ENCODE data around the gene DNASE1. TPM values are rescaled to one million over a fixed set of nuclear protein-coding genes. Genes with fewer than 3 reads are reported as not detected.

Gene DNASE1
- total RNA-seq, 4 donors from 2014 or later = 2.5 to 7.3 (median 3.5) TPM

DNA sequence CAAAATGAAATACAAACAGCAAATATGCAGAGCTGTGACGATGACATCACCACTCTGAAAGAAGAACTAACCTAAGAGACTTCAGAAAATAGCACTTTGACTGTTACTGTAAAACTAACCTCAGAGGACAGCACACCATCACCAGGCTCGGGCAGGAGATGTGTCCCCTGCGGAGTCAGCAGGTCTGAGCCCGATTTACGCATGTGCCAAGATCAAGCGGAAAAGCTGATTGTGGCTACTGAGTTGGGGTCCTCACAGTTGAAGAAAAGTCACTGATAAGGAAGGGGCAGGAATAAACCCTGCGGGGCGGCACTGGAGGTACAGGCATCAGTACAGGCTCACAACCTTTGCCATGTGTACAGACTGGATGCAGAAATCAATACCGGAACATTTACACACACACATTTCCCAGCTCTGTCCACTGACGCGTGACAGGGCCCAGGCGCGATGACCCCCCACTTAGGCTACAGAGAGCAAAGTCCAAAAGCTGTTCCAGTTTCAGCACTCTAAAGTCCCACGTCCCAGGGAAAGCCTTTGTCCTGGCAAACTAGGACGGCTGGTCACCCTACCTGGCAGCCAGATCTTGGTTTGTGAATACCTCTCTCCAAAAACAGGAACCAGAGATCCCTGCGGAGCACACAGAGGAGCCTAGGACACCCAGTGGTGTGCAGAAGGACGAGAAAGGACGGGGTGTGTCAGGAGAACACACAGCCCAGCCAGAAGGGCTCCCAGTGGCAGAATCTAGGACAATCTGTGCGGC is 41.3 kb downstream of the DNASE1 start:
- Histone ChIP-seq H3K4me3 (peak overlapping the region in 3 of 4 donors; percentile 2 to 32 (median 21)), H3K27me3 (no peaks in the 10 kb centered on the region), H3K4me1 (peaks cover 27 to 32% of the 10 kb centered on the region in 2 donors), H3K36me3 (no peaks in the 10 kb centered on the region), H3K27ac (peak overlapping the region; percentile 79 to 92 (median 88)), H3K9me3 (no peaks in the 10 kb centered on the region)
- TF ChIP-seq CTCF (IDR thresholded peaks at IDR 0.05 in 4 of 5, conservative IDR thresholded peaks at IDR 0.05 in 1 of 5) (no peak), POLR2A (IDR thresholded peaks at IDR 0.05) (no peak)
- intact Hi-C loops (cut with DNase I; ENCODE audit: low total_unique reads) = no loop called here
- in situ Hi-C loops (cut with MboI; ENCODE audit: low sequenced_read_pairs in 4 of 4) = loop anchor here in 2 of 4 donors (10.0 to 25.0 kb wide), 2 partner anchors 179 to 192 kb away; partner anchors contain the start of gene CREBBP (in 1 of the 2)
- peak; percentile 60 to 65 for ATAC-seq
- DNase-seq = peak; percentile 43 to 46

DNA sequence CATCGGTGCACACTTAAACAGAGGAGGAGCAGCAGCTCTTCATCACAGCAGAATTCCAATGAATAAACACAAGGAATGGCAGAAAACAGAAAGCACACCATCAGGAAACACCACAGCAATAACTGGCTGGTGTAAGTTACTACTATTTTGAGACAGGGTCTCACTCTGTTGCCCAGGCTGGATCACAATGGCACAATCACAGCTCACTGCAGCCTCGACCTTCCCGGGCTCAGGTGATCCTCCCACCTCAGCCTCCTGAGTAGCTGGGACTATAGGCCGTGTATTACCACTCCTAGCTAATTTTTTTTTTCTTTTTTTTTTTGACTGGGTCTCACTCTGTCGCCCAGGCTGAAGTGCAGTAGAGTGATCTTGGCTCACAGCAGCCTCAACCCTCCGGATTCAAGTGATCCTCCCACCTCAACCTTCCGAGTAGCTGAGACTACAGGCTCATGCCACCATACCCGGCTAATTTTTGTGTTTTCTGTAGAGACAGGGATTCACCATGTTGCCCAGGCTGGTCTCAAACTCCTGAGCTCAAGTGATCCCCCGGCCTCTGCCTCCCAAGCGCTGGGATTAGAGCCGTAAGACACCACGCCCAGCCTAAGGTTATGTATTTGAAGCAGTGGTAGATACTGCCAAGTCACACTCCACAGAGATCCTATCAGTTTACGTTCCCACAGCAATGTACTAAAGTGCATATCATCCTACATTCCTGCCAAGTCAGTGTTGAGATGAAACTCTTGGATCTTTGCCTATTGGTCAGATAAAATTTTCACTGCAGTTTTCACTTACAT is 42.1 kb downstream of the DNASE1 start:
- intact Hi-C loops (cut with DNase I; ENCODE audit: low total_unique reads) = no loop called here
- peak overlapping the region; percentile 79 to 92 (median 88) for H3K27ac ChIP-seq

GRCh38 chr16:3698941-3699340 is 44.5 kb downstream of the DNASE1 start:
- H3K9me3 ChIP-seq = no peaks in the 10 kb centered on the region
- no peak for ATAC-seq
- H3K36me3 ChIP-seq = no peaks in the 10 kb centered on the region
- H3K27ac ChIP-seq = peak overlapping the region; percentile 79 to 92 (median 88)
- intact Hi-C loops (cut with DNase I; ENCODE audit: low total_unique reads) = no loop called here
- no peak for TF ChIP-seq POLR2A (IDR thresholded peaks at IDR 0.05)
- no peak for TF ChIP-seq CTCF (IDR thresholded peaks at IDR 0.05 in 4 of 5, conservative IDR thresholded peaks at IDR 0.05 in 1 of 5)
- in situ Hi-C loops (cut with MboI; ENCODE audit: low sequenced_read_pairs in 4 of 4) = loop anchor here in 2 of 4 donors (10.0 to 25.0 kb wide), 2 partner anchors 176 to 188 kb away; partner anchors contain the start of gene CREBBP (in 1 of the 2)
- no peak for DNase-seq
- H3K4me3 ChIP-seq = no peak overlapping the region
- peaks cover 19 to 20% of the 10 kb centered on the region in 2 donors for H3K4me1 ChIP-seq
- no peaks in the 10 kb centered on the region for H3K27me3 ChIP-seq

More for the DNA sequence above, 42.1 kb downstream of the DNASE1 start:
- ATAC-seq (peak; percentile 95 to 96), DNase-seq (peak; percentile 76 to 84)
- Histone ChIP-seq H3K4me1 (peaks cover 19 to 24% of the 10 kb centered on the region in 2 donors), H3K4me3 (peak overlapping the region in 3 of 4 donors; percentile 2 to 32 (median 21)), H3K9me3 (no peaks in the 10 kb centered on the region), H3K27me3 (no peaks in the 10 kb centered on the region), H3K36me3 (no peaks in the 10 kb centered on the region)
- TF ChIP-seq CTCF (IDR thresholded peaks at IDR 0.05 in 4 of 5, conservative IDR thresholded peaks at IDR 0.05 in 1 of 5) (no peak), POLR2A (IDR thresholded peaks at IDR 0.05) (peak; percentile 36 to 65)
- in situ Hi-C loops (cut with MboI; ENCODE audit: low sequenced_read_pairs in 4 of 4) = loop anchor here in 2 of 4 donors (10.0 to 25.0 kb wide), 2 partner anchors 178 to 191 kb away; partner anchors contain the start of gene CREBBP (in 1 of the 2)

- no peak overlapping the region for H3K27ac ChIP-seq
- ATAC-seq (no peak), DNase-seq (no peak)
- peaks cover 2 to 3% of the 10 kb centered on the region in 2 donors for H3K4me1 ChIP-seq
- no peaks in the 10 kb centered on the region for H3K36me3 ChIP-seq
- H3K27me3 ChIP-seq = no peaks in the 10 kb centered on the region
- intact Hi-C loops (cut with DNase I; ENCODE audit: low total_unique reads) (no loop called here), in situ Hi-C loops (cut with MboI; ENCODE audit: low sequenced_read_pairs in 4 of 4) (no loop called here)
- H3K9me3 ChIP-seq = no peaks in the 10 kb centered on the region
- TF ChIP-seq CTCF (IDR thresholded peaks at IDR 0.05 in 4 of 5, conservative IDR thresholded peaks at IDR 0.05 in 1 of 5) (no peak), POLR2A (IDR thresholded peaks at IDR 0.05) (no peak)
- no peak overlapping the region for H3K4me3 ChIP-seq
Observed at GRCh38 chr16:3701531-3701930, 47.0 kb downstream of the DNASE1 start.

Measured in gastrocnemius medialis (tissue), 4 donors.